Cardiac fibroblast (primary cell): Measurements from ENCODE around the gene PHACTR1.

ENCODE experiments used
- DNase-seq, 2 donors: peaks; one replicate each; pipeline versions ENCODE4 v3.0.0 to v3.0.0-alpha.2; 2010; ENCODE audit warnings: low read depth in 2 of 2
- H3K4me3 ChIP-seq, 2 donors: replicated peaks in 1 of 2; 1 replicate in 1 of 2; 2 replicates in 1 of 2; pipeline ENCODE4 v1.5.1; 2011; ENCODE audit warnings: low read depth in 2 of 2, low read length in 2 of 2, mild to moderate bottlenecking in 2 of 2, moderate library complexity in 1 of 2
- TF ChIP-seq, protein P1 (sequence below): IDR thresholded peaks from one replicate; pipeline ENCODE4 v1.5.1; 2011; ENCODE audit warnings: low read depth, mild to moderate bottlenecking, low read length, inconsistent platforms

The PHACTR1 gene

DNA sequence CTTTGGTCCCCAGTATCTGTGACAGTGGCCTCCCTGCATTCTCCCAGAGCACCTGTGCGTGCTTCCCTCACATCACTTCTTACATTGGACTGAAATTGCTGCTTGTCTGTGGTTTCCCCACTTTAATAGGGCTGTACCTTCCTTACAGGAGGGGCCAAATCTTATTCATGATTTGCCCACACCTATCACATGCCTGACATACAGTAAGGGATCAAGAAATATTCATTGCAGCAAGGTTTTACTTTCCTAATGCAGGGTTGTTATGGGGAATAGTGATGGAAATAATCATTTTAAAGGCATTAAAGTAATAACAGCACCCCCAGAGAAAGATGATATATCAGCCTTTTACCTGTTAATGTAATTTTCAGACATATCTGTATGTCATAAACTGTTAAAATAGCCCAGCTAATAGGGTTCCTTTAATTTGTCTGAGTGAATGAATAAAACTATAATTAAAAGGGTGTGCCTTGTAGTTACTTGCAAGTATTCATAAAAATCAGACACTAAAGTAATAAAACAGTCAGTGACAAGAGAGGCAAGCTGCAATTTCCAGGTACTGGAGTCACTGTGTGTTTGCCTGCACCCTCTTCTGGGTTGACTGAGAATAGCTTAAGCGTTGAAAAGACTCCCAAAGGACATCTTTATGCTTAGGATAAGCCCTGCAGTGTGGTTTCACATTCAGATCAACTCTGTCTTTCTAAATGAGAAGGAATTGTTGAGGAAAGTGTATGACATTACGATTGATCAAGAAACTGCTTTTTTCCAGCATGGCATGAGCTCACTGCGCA is 182.7 kb downstream of the PHACTR1 start:
- no peak overlapping the region for H3K4me3 ChIP-seq
- TF ChIP-seq, protein P1, sequence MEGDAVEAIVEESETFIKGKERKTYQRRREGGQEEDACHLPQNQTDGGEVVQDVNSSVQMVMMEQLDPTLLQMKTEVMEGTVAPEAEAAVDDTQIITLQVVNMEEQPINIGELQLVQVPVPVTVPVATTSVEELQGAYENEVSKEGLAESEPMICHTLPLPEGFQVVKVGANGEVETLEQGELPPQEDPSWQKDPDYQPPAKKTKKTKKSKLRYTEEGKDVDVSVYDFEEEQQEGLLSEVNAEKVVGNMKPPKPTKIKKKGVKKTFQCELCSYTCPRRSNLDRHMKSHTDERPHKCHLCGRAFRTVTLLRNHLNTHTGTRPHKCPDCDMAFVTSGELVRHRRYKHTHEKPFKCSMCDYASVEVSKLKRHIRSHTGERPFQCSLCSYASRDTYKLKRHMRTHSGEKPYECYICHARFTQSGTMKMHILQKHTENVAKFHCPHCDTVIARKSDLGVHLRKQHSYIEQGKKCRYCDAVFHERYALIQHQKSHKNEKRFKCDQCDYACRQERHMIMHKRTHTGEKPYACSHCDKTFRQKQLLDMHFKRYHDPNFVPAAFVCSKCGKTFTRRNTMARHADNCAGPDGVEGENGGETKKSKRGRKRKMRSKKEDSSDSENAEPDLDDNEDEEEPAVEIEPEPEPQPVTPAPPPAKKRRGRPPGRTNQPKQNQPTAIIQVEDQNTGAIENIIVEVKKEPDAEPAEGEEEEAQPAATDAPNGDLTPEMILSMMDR = no peak
- no peak for DNase-seq

DNA sequence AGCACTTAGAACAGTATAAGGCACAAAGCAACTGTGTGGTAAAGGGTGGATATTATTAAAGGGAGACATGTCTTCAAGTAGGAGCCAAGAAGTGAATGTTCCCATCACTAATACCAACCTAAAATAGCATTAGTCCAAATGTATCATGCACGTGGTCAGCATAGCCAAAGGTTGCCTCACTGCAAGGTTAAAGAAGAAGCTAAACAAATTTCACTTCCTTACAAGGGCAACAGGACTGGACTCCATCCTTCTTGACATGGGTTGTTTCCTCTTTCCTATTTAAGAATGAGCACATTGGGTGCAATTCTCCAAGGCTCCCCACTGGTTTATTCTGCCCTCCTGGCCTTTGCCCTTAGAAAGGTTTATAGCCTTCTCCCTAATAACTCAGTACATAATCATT is 186.7 kb downstream of the PHACTR1 start:
- DNase-seq = no peak
- no peak overlapping the region for H3K4me3 ChIP-seq
- TF ChIP-seq, protein P1 = no peak

DNA sequence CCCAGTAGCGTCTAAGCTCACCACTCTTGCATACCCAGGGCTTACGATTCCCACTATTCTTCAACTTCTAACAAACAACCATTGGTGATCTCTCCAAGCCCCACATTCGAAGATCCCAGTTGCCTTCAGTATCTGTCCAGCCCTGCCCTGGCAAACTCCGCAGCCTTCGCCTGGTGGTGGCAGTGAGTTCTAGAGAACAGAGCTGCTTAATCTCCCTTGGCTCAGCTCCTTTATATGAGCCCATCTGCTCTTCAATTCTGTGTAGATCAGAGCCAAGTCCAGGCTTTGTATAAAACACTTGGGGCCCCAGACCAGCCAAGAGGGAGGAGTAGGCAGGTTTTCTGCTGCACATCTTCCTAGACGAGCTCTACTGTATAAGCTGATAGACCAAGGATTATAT is 193.3 kb downstream of the PHACTR1 start:
- H3K4me3 ChIP-seq = no peak overlapping the region
- TF ChIP-seq, protein P1 = no peak
- no peak for DNase-seq

DNA sequence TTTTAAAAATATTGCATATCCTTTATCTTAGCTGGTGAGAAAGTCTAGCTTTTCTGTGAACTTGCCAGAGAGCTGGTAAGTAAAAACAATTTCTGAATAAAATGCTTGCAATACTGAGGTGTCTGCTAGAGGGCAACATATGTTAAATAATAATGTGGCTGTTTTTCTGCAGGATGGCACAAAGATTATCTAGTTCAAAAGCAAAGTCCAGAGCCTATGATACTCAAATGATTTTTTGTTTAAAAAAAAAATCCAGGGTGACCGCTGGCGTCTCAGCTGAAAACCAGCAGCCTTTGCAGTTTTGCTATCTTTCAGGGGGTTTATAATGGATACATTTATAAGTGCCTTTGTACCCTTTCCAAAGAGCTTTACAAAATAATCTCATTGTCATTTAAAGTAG is 194.9 kb downstream of the PHACTR1 start:
- no peak overlapping the region for H3K4me3 ChIP-seq
- DNase-seq = peak; percentile 57 to 65
- TF ChIP-seq, protein P1 = peak; percentile 41

DNA sequence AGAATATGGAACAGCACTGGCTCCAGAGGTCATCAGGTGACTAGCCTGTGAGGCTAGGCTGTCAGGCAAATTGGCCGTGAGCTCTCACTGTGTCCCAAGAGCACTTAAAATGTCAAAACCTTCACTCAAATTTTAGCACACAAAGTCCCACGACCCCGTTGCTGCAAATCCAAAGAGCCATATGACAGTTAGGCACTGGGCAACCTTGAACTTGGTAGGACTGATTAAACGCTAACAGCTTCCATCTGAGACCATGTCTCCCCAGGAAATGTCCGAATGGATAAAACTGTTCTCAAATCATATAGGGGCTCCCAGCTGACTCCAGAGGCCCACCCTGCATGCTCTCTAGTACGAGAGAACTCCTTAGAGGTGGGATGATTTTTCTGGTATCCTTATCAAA is 196.6 kb downstream of the PHACTR1 start:
- TF ChIP-seq, protein P1 = no peak
- no peak for DNase-seq
- no peak overlapping the region for H3K4me3 ChIP-seq

DNA sequence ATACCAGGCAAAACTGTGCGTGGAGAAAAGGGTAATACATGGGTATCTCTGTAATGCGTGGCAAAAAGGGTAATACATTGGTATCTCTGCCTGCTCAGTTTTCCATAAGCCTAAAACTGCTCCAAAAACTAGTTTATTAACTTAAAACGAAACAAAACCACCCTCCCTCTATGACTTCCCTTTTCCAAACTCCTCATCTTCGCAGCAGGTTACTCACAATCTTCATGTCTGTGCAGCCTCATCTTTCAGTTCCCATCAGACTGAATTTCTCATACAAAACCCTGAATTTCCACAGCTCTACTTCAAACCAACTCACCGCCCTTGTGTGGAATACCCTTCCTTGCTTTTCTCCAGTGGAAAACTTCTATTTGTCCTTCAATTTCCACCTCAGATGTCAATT is 199.4 kb downstream of the PHACTR1 start:
- no peak overlapping the region for H3K4me3 ChIP-seq
- DNase-seq = no peak
- TF ChIP-seq, protein P1 = no peak
